PC-9 (cell line): ENCODE data around the gene C7orf33. TPM values are rescaled to one million over a fixed set of nuclear protein-coding genes. Genes with fewer than 3 reads are reported as not detected.

Source experiments
- Bru-seq: library from RNA; stranded (reverse); fragments of 400-500 nt; gene quantifications from one replicate; lab custom pipeline; 2021; lab: Mats Ljungman, UMichigan
- BruChase-seq, 2 experiments: library from RNA; stranded (reverse); fragments of 400-500 nt; gene quantifications; one replicate each; lab custom pipeline; 2021; lab: Mats Ljungman, UMichigan
- BruUV-seq: library from RNA; stranded (reverse); fragments of 400-500 nt; replicated peaks from 2 replicates; lab custom pipeline; 2021; lab: Mats Ljungman, UMichigan
- CTCF ChIA-PET: fragments of 300-600 bp; sonication (Branson Sonifier 250); formaldehyde crosslinking; loops from one replicate; lab custom pipeline; 2022; ENCODE audit warnings: antibody characterized with exemption; lab: Charles Lee
- POLR2A ChIA-PET: fragments of 300-600 bp; sonication (Branson Sonifier 250); formaldehyde crosslinking; loops from one replicate; lab custom pipeline; 2022; ENCODE audit warnings: antibody characterized with exemption; ENCODE audit not compliant: unreplicated experiment; lab: Charles Lee
- DNase-seq, 2 experiments: peaks; one replicate each; pipeline versions ENCODE4 v3.0.0 to v3.0.0-alpha.2; 2015 to 2022; ENCODE audit warnings: mixed read lengths in 1 of 2
- H2AFZ ChIP-seq: fragments of 200-600 bp; sonication (generic); 2 replicates; pipeline ENCODE4 v1.8.1; 2017; ENCODE audit warnings: antibody characterized with exemption
- H3F3A ChIP-seq: fragments of 200-600 bp; sonication (generic); 2 replicates; pipeline ENCODE4 v1.8.1; 2017; ENCODE audit warnings: antibody characterized with exemption, mild to moderate bottlenecking, low read depth; ENCODE audit not compliant: insufficient read depth
- H3K27ac ChIP-seq: fragments of 200-600 bp; sonication (generic); 2 replicates; pipeline ENCODE4 v1.6.1; 2016; ENCODE audit warnings: mixed run types
- H3K27me3 ChIP-seq: fragments of 200-600 bp; sonication (generic); 2 replicates; pipeline ENCODE4 v1.6.1; 2016; ENCODE audit warnings: low read depth, mixed run types; ENCODE audit not compliant: insufficient read depth
- H3K36me3 ChIP-seq: fragments of 200-600 bp; sonication (generic); 2 replicates; pipeline ENCODE4 v1.6.1; 2016; ENCODE audit warnings: low read depth, mixed run types
- H3K4me1 ChIP-seq: fragments of 200-600 bp; sonication (generic); replicated peaks from 2 replicates; pipeline ENCODE4 v1.6.1; 2016; ENCODE audit warnings: mixed run types; ENCODE audit not compliant: insufficient read depth
- H3K4me2 ChIP-seq: fragments of 200-600 bp; sonication (generic); 2 replicates; pipeline ENCODE4 v1.6.1; 2017; ENCODE audit warnings: mixed run types
- H3K4me3 ChIP-seq: fragments of 200-600 bp; sonication (generic); 2 replicates; pipeline ENCODE4 v1.6.1; 2016; ENCODE audit warnings: mixed run types
- H3K79me2 ChIP-seq: fragments of 200-600 bp; sonication (generic); 2 replicates; pipeline ENCODE4 v1.6.1; 2017; ENCODE audit warnings: low read depth, mixed run types
- H3K9me2 ChIP-seq: fragments of 200-600 bp; sonication (generic); 2 replicates; pipeline ENCODE4 v1.8.1; 2017; ENCODE audit warnings: mild to moderate bottlenecking; ENCODE audit not compliant: insufficient read depth
- H3K9me3 ChIP-seq: fragments of 200-600 bp; sonication (generic); 2 replicates; pipeline ENCODE4 v1.8.1; 2016; ENCODE audit warnings: low read depth; ENCODE audit not compliant: insufficient read depth
- H4K20me1 ChIP-seq: fragments of 200-600 bp; sonication (generic); 2 replicates; pipeline ENCODE4 v1.8.1; 2017; ENCODE audit not compliant: insufficient read depth
- CTCF ChIP-seq: fragments of 200-600 bp; sonication (generic); conservative IDR thresholded peaks from 2 replicates; pipeline ENCODE4 v1.6.1; 2017; ENCODE audit warnings: mixed run types, antibody characterized with exemption, mild to moderate bottlenecking, moderate library complexity
- EZH2 ChIP-seq: fragments of 200-600 bp; sonication (generic); IDR thresholded peaks from 2 replicates; pipeline ENCODE4 v1.8.0; 2017; ENCODE audit warnings: antibody characterized with exemption, low read depth
- intact Hi-C: fragments of 100-400 bp; cut with micrococcal nuclease; formaldehyde crosslinking; loops from one replicate; pipeline ENCODE4 v1.10.0; 2022; ENCODE audit not compliant: unreplicated experiment
- long read RNA-seq: library from polyadenylated mRNA; stranded (forward); transcript quantifications from one replicate; pipeline ENCODE4 v2.0.0, GENCODE V29; 2022
- total RNA-seq: library from RNA; stranded (reverse); gene quantifications from 2 replicates; pipeline ENCODE4 v1.2.3, GENCODE V29; 2021

C7orf33 gene
- total RNA-seq, result not detected in 2 replicates
- percentile 2 among the genes with signal in this experiment for Bru-seq, nascent RNA
- not detected for BruChase-seq, experiment 1, labeled RNA remaining after a 2-hour chase
- not detected for BruChase-seq, experiment 2, labeled RNA remaining after a 6-hour chase
- long read RNA-seq, result 0 reads

- ChIA-PET POLR2A (interaction anchor here (0.5 kb wide), 1 partner anchor 441 kb away, joined by 4 read pairs; no protein-coding TSS in a partner anchor), CTCF (no interaction called here)
- no peak within 1 kb of the TSS for H2AFZ ChIP-seq
- H3K27ac ChIP-seq, result no peak within 1 kb of the TSS
- intact Hi-C loops, result no loop called here
- no peaks in the 10 kb centered on the region for H3K4me1 ChIP-seq
- no peak within 1 kb of the TSS for H3K4me3 ChIP-seq
- H3K4me2 ChIP-seq, result no peak within 1 kb of the TSS
- no peaks in the 10 kb centered on the region for H3K36me3 ChIP-seq
- DNase-seq, result no peak
- H3K27me3 ChIP-seq, result peaks cover 26% of the 10 kb centered on the region
- no TSS peak for BruUV-seq
- no peaks in the 10 kb centered on the region for H3K9me3 ChIP-seq
- H3K9me2 ChIP-seq, result no peaks in the 10 kb centered on the region; the same call in 1 of the 2 replicates
- TF ChIP-seq CTCF (no peak), EZH2 (no peak)
- H3F3A ChIP-seq, result no peaks in the 10 kb centered on the region
- H4K20me1 ChIP-seq, result no peaks in the 10 kb centered on the region
- H3K79me2 ChIP-seq, result no peaks in the 10 kb centered on the region
Measured at GRCh38 chr7:148590471-148590870, at the start of gene C7orf33. C7orf33 (plus strand) TSS chr7:148590766; CDS start chr7:148590926, 160 bp downstream.

DNA sequence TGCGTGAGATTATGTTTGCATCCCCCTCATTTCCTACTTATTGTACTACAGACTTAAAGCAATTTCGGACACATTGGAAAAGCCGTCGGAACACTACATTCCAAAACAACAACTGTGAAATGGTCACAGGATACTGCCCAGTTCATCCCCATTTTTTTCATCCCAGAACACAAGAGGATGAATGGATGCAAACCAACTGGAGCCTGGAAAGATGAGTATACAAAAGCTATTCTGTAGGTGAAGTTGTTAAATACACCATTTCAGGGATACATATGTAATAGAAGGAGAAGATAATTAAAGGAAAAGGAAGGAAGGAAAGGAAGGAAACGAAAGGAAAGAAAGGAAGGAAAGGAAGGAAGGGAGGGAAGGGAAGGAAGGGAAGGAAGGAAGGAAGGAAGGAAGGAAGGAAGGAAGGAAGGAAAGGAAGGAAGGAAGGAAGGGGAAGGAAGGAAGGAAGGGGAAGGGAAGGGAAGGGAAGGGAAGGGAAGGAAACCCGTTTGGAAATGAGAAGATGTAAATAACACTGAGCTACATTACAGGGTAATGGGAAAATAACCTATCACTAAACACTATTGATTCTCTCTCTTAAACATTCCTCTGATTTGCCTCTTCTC lies 48.6 kb upstream of the C7orf33 start:
- H3K9me3 ChIP-seq, result no peaks in the 10 kb centered on the region
- no peaks in the 10 kb centered on the region for H4K20me1 ChIP-seq
- ChIA-PET CTCF (no interaction called here), POLR2A (no interaction called here)
- TF ChIP-seq EZH2 (no peak), CTCF (no peak)
- peaks cover 12% of the 10 kb centered on the region for H3K27me3 ChIP-seq
- no peaks in the 10 kb centered on the region for H3K4me1 ChIP-seq
- BruUV-seq, result no TSS peak
- H3K4me3 ChIP-seq, result no peak overlapping the region
- H3K9me2 ChIP-seq, result no peaks in the 10 kb centered on the region
- H3K36me3 ChIP-seq, result no peaks in the 10 kb centered on the region
- H3K4me2 ChIP-seq, result no peak overlapping the region
- no peak for DNase-seq
- no peaks in the 10 kb centered on the region for H3K79me2 ChIP-seq
- no peak overlapping the region for H3K27ac ChIP-seq
- H2AFZ ChIP-seq, result no peak overlapping the region
- intact Hi-C loops, result no loop called here
- no peaks in the 10 kb centered on the region for H3F3A ChIP-seq

- intact Hi-C loops, result no loop called here
- H3K36me3 ChIP-seq, result no peaks in the 10 kb centered on the region
- no TSS peak for BruUV-seq
- no peaks in the 10 kb centered on the region for H3K4me1 ChIP-seq
- TF ChIP-seq CTCF, result no peak
- no peak for TF ChIP-seq EZH2
- H3K9me2 ChIP-seq, result no peaks in the 10 kb centered on the region
- H3K4me2 ChIP-seq, result no peak overlapping the region
- POLR2A ChIA-PET, result no interaction called here
- DNase-seq, result no peak
- CTCF ChIA-PET, result no interaction called here
- H3F3A ChIP-seq, result no peaks in the 10 kb centered on the region
- no peaks in the 10 kb centered on the region for H3K79me2 ChIP-seq
- H4K20me1 ChIP-seq, result no peaks in the 10 kb centered on the region
- H3K27ac ChIP-seq, result no peak overlapping the region
- no peak overlapping the region for H3K4me3 ChIP-seq
- H3K27me3 ChIP-seq, result no peaks in the 10 kb centered on the region
- H2AFZ ChIP-seq, result no peak overlapping the region
- H3K9me3 ChIP-seq, result no peaks in the 10 kb centered on the region
Measured at GRCh38 chr7:148543302-148543701, 47.3 kb upstream of the C7orf33 start.
